A673 (cell line): ENCODE data around the gene LIMK1.

ENCODE experiments used
- CTCF ChIP-seq: fragments of 300-800, 200-600 bp; sonication (generic); conservative IDR thresholded peaks from 2 replicates; pipeline ENCODE4 v1.5.1; 2017; ENCODE audit warnings: low read depth, mild to moderate bottlenecking, antibody characterized with exemption, low read length, moderate library complexity, mixed read lengths
- EZH2 ChIP-seq: fragments of 200-600 bp; sonication (generic); IDR thresholded peaks from 2 replicates; pipeline ENCODE4 v1.6.1; 2017; ENCODE audit warnings: borderline replicate concordance, low read depth, mild to moderate bottlenecking, mixed read lengths, antibody characterized with exemption, low read length; ENCODE audit not compliant: poor library complexity, severe bottlenecking

- no peak for TF ChIP-seq CTCF
- no peak for TF ChIP-seq EZH2
These were observed 66.0 kb downstream of the LIMK1 start for GRCh38 chr7:74149603-74150002.
